HepG2 (cell line): ENCODE data around the gene BBS4. TPM values are rescaled to one million over a fixed set of nuclear protein-coding genes. Genes with fewer than 3 reads are reported as not detected.

Source experiments
- ATAC-seq: fragments of 200-7000 bp; cut with Tn5 transposase; 3 replicates; pipeline ENCODE4 v1.9.1; 2020; ENCODE audit warnings: mild to moderate bottlenecking, moderate library complexity
- BruUV-seq: library from RNA; stranded (reverse); fragments of 400-500 nt; replicated peaks from 2 replicates; lab custom pipeline; 2021; lab: Mats Ljungman, UMichigan
- CTCF ChIA-PET: fragments of 300-600 bp; formaldehyde crosslinking; extraction: SDS; loops from one replicate; lab custom pipeline; 2021; ENCODE audit warnings: low total read pairs, inconsistent platforms, low intra/inter-chr PET ratio; lab: Yijun Ruan, JAX
- POLR2A ChIA-PET: fragments of 350-600 bp; sonication (Branson Sonifier 250); formaldehyde crosslinking; loops from one replicate; lab custom pipeline; 2020; ENCODE audit warnings: antibody characterized with exemption, inconsistent platforms; lab: Yijun Ruan, JAX
- DNase-seq: peaks from one replicate; pipeline ENCODE4 v3.0.0-alpha.2; 2015; ENCODE audit warnings: low spot score
- FAIRE-seq: peaks from 3 replicates; lab custom pipeline; 2011; peaks lifted over from hg19 to GRCh38; lab: Jason Lieb, UNC
- H2AFZ ChIP-seq: one replicate; pipeline ENCODE4 v1.6.1; 2011; ENCODE audit warnings: low read length, inconsistent platforms
- H3K27ac ChIP-seq: fragments of 300-600 bp; 3 replicates; pipeline ENCODE4 v1.8.0; 2011; ENCODE audit warnings: mixed run types, mild to moderate bottlenecking, mixed read lengths, low read length, inconsistent platforms; ENCODE audit not compliant: insufficient read depth; ENCODE audit errors: extremely low read length
- H3K27me3 ChIP-seq, 2 experiments: fragments of 200-600 bp in 1 of 2; 2 replicates in 1 of 2; 3 replicates in 1 of 2; pipeline versions ENCODE4 v1.6.0 to v1.8.0; 2011; ENCODE audit warnings: low read length in 2 of 2, mild to moderate bottlenecking in 2 of 2, moderate library complexity in 2 of 2, inconsistent platforms in 1 of 2; ENCODE audit not compliant: insufficient read depth in 2 of 2, control insufficient read depth in 1 of 2
- H3K36me3 ChIP-seq, 2 experiments: fragments of 200-600 bp in 1 of 2; replicated peaks in 1 of 2; 2 replicates in 1 of 2; 3 replicates in 1 of 2; pipeline versions ENCODE4 v1.5.1 to v1.8.0; 2011; ENCODE audit warnings: low read length in 2 of 2, inconsistent platforms in 1 of 2; ENCODE audit not compliant: insufficient read depth in 2 of 2, control insufficient read depth in 1 of 2
- H3K4me1 ChIP-seq: 2 replicates; pipeline ENCODE4 v1.5.1; 2012; ENCODE audit warnings: low read length, inconsistent platforms; ENCODE audit not compliant: insufficient read depth
- H3K4me2 ChIP-seq: 2 replicates; pipeline ENCODE4 v1.6.0; 2011; ENCODE audit warnings: low read depth, low read length, inconsistent platforms
- H3K4me3 ChIP-seq, 3 experiments: fragments of 200-600 bp in 1 of 3; sonication (generic), shearing (Covaris generic) in 1 of 3; replicated peaks in 1 of 3; 2 replicates each; pipeline ENCODE4 v1.5.1; 2011 to 2016; ENCODE audit warnings: low read length in 3 of 3, inconsistent platforms in 2 of 3, low read depth in 2 of 3, mild to moderate bottlenecking in 2 of 3, control low read depth in 1 of 3, mixed read lengths in 1 of 3; ENCODE audit not compliant: insufficient read depth in 1 of 3
- H3K79me2 ChIP-seq: one replicate; pipeline ENCODE4 v1.6.1; 2011; ENCODE audit warnings: low read length, inconsistent platforms; ENCODE audit not compliant: insufficient read depth
- H3K9ac ChIP-seq: 2 replicates; pipeline ENCODE4 v1.6.0; 2011; ENCODE audit warnings: mild to moderate bottlenecking, low read depth, low read length, inconsistent platforms; ENCODE audit not compliant: insufficient read depth
- H3K9me3 ChIP-seq: 2 replicates; pipeline ENCODE4 v1.5.1; 2012; ENCODE audit warnings: mild to moderate bottlenecking, low read length
- H4K20me1 ChIP-seq: 2 replicates; pipeline ENCODE4 v1.6.0; 2011; ENCODE audit warnings: inconsistent platforms, mild to moderate bottlenecking, low read length, moderate library complexity; ENCODE audit not compliant: insufficient read depth
- HCFC1 ChIP-seq: fragments of 150-350 bp; IDR thresholded peaks from 2 replicates; pipeline ENCODE4 v1.6.1; 2014; ENCODE audit warnings: low read depth, low read length
- NR1H2 ChIP-seq: sonication (generic); formaldehyde crosslinking; IDR thresholded peaks from 2 replicates; pipeline ENCODE4 v1.8.1; 2022; ENCODE audit warnings: low read depth, missing genetic modification reagents, borderline replicate concordance
- ZKSCAN8 ChIP-seq: IDR thresholded peaks from 2 replicates; pipeline ENCODE4 v1.6.1; 2016; ENCODE audit warnings: borderline replicate concordance, missing genetic modification reagents, missing compliant biosample characterization
- ZNF260 ChIP-seq: sonication (generic); formaldehyde crosslinking; IDR thresholded peaks from 2 replicates; pipeline ENCODE4 v1.4.0; 2020; ENCODE audit warnings: missing genetic modification reagents, low read depth, mild to moderate bottlenecking, borderline replicate concordance
- ZNF282 ChIP-seq: fragments of 450-650 bp; IDR thresholded peaks from 2 replicates; pipeline ENCODE4 v1.6.1; 2018; ENCODE audit not compliant: partially characterized antibody
- ZNF44 ChIP-seq: sonication (generic); formaldehyde crosslinking; IDR thresholded peaks from 2 replicates; pipeline ENCODE4 v1.5.1; 2020; ENCODE audit warnings: mild to moderate bottlenecking, missing genetic modification reagents
- ZNF674 ChIP-seq: sonication (generic); formaldehyde crosslinking; IDR thresholded peaks from 2 replicates; pipeline ENCODE4 v1.5.0; 2020; ENCODE audit warnings: low read depth, mild to moderate bottlenecking, missing genetic modification reagents
- ZNF75D ChIP-seq: sonication (generic); formaldehyde crosslinking; IDR thresholded peaks from 2 replicates; pipeline ENCODE4 v1.8.1; 2023; ENCODE audit warnings: missing genetic modification reagents, mild to moderate bottlenecking, borderline replicate concordance
- ZSCAN12 ChIP-seq: sonication (generic); formaldehyde crosslinking; IDR thresholded peaks from 2 replicates; pipeline ENCODE4 v1.9.0; 2021; ENCODE audit warnings: mild to moderate bottlenecking, missing genetic modification reagents
- WGBS: methylation state at CpG from one replicate; pipeline ENCODE4 v1.1.6; 2017; ENCODE audit warnings: low lambda C conversion rate; 5-methylcytosine and 5-hydroxymethylcytosine counted together
- in situ Hi-C: cut with HindIII; loops from 2 replicates; pipeline ENCODE4 v1.10.0; 2017; ENCODE audit warnings: low pct_unique_long_range_greater_than_20kb; ENCODE audit not compliant: extremely low pct_ligation_motif_present
- intact Hi-C: fragments of 100-400 bp; cut with micrococcal nuclease; formaldehyde crosslinking; loops from one replicate; pipeline ENCODE4 v1.10.0; 2022; ENCODE audit not compliant: unreplicated experiment
- polyA plus RNA-seq, 8 experiments: library from polyadenylated mRNA; depleted of rRNA in 3 of 8; stranded (reverse) in 7 of 8; unstranded in 1 of 8; fragments of >200 nt; fragmentation: Illumina TruSeq in 4 of 8; extraction: Trizol in 4 of 8; gene quantifications; 2 replicates each; pipeline versions ENCODE4 v1.2.1 to v1.2.3, GENCODE V29; 2011 to 2016; ENCODE audit warnings: low read depth in 4 of 8, missing spikeins in 1 of 8, mixed read lengths in 1 of 8; ENCODE audit not compliant: insufficient read depth in 1 of 8
- total RNA-seq, 5 experiments: library from RNA; depleted of rRNA; stranded (reverse); fragments of >200 nt; fragmentation: Illumina TruSeq; extraction: Trizol; gene quantifications; 2 replicates each; pipeline ENCODE4 v1.2.3, GENCODE V29; 2016; ENCODE audit warnings: low read depth in 1 of 5
- TF ChIP-seq, protein P1 (sequence below): IDR thresholded peaks from 2 replicates; pipeline ENCODE4 v1.6.1; 2016; ENCODE audit warnings: mild to moderate bottlenecking
- TF ChIP-seq, protein P2 (sequence below): IDR thresholded peaks from 2 replicates; pipeline ENCODE4 v1.6.1; 2016; ENCODE audit warnings: low read depth, missing genetic modification reagents, missing compliant biosample characterization
- TF ChIP-seq, protein P3 (sequence below): sonication (generic); formaldehyde crosslinking; IDR thresholded peaks from 2 replicates; pipeline ENCODE4 v1.4.0; 2020; ENCODE audit warnings: mild to moderate bottlenecking, missing genetic modification reagents

Gene BBS4
- total and polyA plus RNA-seq, 2 of the 13 experiments (the other 11 are each of a cell fraction or from before 2014, with no cell fraction given), result 16.0 to 21.3 TPM

DNA sequence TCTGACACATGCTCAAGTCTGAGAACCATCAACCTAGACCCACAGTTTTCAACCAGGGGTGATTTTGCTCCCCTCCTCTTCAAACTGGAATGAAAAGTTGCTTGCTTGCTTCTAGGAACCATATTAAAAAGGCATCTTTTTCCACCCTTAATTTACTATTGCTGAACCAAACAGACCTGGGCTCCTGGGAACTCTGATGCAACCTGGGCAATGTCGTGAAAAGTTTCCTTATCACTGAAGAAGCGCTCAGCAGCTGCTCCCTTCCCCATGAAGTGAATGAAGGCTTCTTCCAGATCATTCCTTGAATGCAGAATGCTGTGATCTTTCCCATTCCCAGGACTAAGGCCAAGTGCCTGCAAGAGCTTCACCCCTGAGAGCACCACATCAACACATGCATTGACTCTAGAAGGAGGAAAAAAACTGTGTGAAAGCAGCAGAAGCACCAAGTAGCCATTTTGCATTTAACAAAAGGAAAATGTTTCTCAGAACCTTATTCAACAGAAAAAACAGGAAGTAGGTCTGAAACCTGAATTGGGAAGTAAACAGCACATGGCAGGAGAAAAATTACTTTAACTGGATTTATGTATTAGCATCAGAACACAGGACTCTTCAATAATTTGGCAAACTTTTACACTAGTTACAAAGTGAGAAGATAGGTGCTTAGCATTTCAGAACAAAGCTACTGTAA lies 88.8 kb downstream of the BBS4 start:
- BruUV-seq, result no TSS peak
- ATAC-seq, result no peak

More for the DNA sequence above, 88.8 kb downstream of the BBS4 start:
- no peak overlapping the region for H2AFZ ChIP-seq
- intact Hi-C loops, result no loop called here
- H3K4me2 ChIP-seq, result no peak overlapping the region
- H3K27me3 ChIP-seq, result no peaks in the 10 kb centered on the region
- H3K36me3 ChIP-seq, result peaks cover 14 to 45% of the 10 kb centered on the region in 2 experiments
- TF ChIP-seq ZNF75D (no peak), NR1H2 (CRISPR knock-in tag) (no peak), ZNF674 (CRISPR knock-in tag) (no peak), ZNF282 (no peak), ZNF260 (CRISPR knock-in tag) (no peak), ZKSCAN8 (CRISPR knock-in tag) (no peak), HCFC1 (no peak), ZSCAN12 (no peak), ZNF44 (CRISPR knock-in tag) (no peak)
- TF ChIP-seq, protein P1, sequence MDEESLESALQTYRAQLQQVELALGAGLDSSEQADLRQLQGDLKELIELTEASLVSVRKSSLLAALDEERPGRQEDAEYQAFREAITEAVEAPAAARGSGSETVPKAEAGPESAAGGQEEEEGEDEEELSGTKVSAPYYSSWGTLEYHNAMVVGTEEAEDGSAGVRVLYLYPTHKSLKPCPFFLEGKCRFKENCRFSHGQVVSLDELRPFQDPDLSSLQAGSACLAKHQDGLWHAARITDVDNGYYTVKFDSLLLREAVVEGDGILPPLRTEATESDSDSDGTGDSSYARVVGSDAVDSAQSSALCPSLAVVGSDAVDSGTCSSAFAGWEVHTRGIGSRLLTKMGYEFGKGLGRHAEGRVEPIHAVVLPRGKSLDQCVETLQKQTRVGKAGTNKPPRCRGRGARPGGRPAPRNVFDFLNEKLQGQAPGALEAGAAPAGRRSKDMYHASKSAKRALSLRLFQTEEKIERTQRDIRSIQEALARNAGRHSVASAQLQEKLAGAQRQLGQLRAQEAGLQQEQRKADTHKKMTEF (CRISPR knock-in tag), result no peak
- TF ChIP-seq, protein P2, sequence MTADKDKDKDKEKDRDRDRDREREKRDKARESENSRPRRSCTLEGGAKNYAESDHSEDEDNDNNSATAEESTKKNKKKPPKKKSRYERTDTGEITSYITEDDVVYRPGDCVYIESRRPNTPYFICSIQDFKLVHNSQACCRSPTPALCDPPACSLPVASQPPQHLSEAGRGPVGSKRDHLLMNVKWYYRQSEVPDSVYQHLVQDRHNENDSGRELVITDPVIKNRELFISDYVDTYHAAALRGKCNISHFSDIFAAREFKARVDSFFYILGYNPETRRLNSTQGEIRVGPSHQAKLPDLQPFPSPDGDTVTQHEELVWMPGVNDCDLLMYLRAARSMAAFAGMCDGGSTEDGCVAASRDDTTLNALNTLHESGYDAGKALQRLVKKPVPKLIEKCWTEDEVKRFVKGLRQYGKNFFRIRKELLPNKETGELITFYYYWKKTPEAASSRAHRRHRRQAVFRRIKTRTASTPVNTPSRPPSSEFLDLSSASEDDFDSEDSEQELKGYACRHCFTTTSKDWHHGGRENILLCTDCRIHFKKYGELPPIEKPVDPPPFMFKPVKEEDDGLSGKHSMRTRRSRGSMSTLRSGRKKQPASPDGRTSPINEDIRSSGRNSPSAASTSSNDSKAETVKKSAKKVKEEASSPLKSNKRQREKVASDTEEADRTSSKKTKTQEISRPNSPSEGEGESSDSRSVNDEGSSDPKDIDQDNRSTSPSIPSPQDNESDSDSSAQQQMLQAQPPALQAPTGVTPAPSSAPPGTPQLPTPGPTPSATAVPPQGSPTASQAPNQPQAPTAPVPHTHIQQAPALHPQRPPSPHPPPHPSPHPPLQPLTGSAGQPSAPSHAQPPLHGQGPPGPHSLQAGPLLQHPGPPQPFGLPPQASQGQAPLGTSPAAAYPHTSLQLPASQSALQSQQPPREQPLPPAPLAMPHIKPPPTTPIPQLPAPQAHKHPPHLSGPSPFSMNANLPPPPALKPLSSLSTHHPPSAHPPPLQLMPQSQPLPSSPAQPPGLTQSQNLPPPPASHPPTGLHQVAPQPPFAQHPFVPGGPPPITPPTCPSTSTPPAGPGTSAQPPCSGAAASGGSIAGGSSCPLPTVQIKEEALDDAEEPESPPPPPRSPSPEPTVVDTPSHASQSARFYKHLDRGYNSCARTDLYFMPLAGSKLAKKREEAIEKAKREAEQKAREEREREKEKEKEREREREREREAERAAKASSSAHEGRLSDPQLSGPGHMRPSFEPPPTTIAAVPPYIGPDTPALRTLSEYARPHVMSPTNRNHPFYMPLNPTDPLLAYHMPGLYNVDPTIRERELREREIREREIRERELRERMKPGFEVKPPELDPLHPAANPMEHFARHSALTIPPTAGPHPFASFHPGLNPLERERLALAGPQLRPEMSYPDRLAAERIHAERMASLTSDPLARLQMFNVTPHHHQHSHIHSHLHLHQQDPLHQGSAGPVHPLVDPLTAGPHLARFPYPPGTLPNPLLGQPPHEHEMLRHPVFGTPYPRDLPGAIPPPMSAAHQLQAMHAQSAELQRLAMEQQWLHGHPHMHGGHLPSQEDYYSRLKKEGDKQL (CRISPR knock-in tag), result no peak
- TF ChIP-seq, protein P3, sequence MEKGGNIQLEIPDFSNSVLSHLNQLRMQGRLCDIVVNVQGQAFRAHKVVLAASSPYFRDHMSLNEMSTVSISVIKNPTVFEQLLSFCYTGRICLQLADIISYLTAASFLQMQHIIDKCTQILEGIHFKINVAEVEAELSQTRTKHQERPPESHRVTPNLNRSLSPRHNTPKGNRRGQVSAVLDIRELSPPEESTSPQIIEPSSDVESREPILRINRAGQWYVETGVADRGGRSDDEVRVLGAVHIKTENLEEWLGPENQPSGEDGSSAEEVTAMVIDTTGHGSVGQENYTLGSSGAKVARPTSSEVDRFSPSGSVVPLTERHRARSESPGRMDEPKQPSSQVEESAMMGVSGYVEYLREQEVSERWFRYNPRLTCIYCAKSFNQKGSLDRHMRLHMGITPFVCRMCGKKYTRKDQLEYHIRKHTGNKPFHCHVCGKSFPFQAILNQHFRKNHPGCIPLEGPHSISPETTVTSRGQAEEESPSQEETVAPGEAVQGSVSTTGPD (CRISPR knock-in tag), result no peak
- TF ChIP-seq, all 625 proteins: peak for 0
- CTCF ChIA-PET, result no interaction called here
- no peak overlapping the region for H3K27ac ChIP-seq
- H4K20me1 ChIP-seq, result no peaks in the 10 kb centered on the region
- H3K9ac ChIP-seq, result no peak overlapping the region
- WGBS, result 91% methylated on average over 2 of the region's 2 CpGs
- no peak for DNase-seq
- POLR2A ChIA-PET, result no interaction called here
- no peaks in the 10 kb centered on the region for H3K4me1 ChIP-seq
- no peaks in the 10 kb centered on the region for H3K9me3 ChIP-seq
- FAIRE-seq, result no peak
- H3K4me3 ChIP-seq, result no peak overlapping the region
- in situ Hi-C loops, result no loop called here
- peaks cover 6% of the 10 kb centered on the region for H3K79me2 ChIP-seq
